HG03439 (cell line): ENCODE results near the gene EXOSC1.
"Not testable (repeated sequence)": the region's sequence is repeated elsewhere in the genome, so short reads cannot be mapped to it uniquely, and the experiment has no call there.

Experiments used
- ATAC-seq: cut with Tn5 transposase; IDR thresholded peaks from one replicate; pipeline ENCODE4 v1.9.1; 2021; ENCODE audit warnings: mild to moderate bottlenecking, moderate library complexity; ENCODE audit not compliant: unreplicated experiment

The EXOSC1 gene

DNA sequence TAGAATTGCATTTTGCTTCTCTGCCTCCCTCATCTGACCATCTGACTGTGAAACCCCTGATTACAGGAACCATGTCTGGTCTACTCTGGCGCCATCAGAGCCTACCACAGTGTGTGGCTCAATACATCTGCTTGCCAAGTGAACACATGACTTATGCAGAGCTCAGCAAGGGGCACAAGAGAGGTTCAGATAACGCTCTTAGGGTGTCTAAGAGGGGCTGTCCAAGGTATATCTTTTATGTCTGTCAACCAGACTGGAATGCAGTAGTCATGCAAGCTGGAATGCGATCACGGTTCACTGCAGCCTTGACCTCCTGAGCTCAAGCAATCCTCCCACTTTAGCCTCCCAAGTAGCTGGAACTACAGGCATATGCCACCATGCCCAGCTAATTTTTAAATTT, 34.4 kb downstream of the EXOSC1 start:
- no peak for ATAC-seq

DNA sequence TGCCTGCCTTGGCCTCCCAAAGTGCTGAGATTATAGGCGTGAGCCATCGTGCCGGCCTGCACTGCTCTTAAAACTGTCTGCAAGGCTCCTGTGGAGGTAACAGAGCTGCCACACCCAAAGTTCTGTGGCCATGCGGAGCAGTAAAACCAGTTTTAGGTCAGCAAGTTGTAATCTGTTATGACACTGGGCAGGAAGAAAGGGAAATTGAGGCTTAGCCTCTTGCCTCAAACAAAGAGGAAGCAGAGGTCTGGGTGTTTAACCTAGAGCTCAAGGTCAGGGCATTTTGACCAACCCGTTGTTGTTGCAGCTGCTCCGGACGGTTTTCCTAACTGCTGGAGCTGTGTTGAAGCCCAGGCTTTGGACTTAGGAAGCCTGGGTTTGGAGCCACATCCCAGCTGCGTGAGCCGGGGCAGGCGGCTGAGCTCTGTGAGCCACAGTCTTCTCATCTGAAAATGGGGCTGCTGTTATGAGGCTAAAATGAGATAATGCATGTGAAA, 37.3 kb downstream of the EXOSC1 start:
- no peak for ATAC-seq

DNA sequence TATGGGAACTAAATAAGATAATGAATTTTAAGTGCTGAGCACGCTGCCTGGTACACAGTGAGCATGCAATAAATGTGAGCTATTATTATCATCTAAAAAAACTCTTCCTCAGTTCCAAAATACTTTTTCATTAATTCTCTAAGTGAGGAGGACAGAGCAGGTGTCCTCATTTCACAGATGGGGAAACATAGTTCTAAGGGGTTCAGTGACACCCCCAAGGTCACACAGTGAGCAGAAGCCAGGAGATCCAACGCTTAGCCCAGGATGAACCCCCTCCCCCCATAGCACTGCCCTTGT, 37.9 kb downstream of the EXOSC1 start:
- ATAC-seq = no peak

DNA sequence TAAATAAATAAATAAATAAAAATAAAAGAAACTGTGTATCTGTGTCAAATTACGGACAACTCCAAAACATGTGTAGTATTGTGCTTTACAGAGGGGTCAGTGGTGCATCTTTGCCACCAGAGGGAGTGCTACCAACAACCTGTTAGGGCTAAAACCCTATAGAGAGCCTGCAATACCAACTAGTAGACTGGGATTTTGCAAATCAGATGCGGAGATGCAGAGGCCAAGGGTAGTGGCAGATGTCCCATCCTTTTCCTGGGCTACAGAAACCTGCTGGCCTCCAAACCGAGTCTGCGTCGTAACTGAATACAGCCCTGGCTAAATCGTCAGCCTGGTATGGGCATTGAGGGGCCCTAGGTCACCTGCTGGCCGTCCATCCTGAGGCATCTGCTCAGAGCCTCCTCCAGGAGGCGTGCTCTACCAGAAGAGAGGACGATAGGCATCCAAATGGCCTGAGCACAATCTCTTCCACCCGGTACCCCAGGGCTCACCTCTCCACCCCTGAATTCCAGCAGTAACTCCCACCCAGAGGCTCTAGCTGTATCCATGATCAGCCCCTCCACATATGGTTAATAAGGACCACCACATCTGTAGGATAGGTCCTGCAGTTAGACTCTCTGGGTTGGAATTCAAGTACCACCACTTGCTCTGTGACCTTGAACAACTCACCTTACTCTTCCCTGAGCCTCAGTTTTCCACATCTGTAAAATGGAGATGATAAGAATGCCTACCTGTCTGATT, 38.4 kb downstream of the EXOSC1 start:
- peak; percentile 84 for ATAC-seq

GRCh38 chr10:97406483-97406882, 39.3 kb downstream of the EXOSC1 start:
- ATAC-seq = not testable (repeated sequence)

- no peak for ATAC-seq
Observed at GRCh38 chr10:97406064-97406463, 39.7 kb downstream of the EXOSC1 start.

GRCh38 chr10:97404044-97404443, 41.8 kb downstream of the EXOSC1 start:
- ATAC-seq = no peak

GRCh38 chr10:97401455-97401919, 44.3 kb downstream of the EXOSC1 start:
- ATAC-seq = no peak

- ATAC-seq = peak; percentile 87
Observed at GRCh38 chr10:97400665-97401454, 44.9 kb downstream of the EXOSC1 start, which contains the start of gene RRP12. TSS of gene RRP12 (minus strand) at chr10:97401340. CDS start at chr10:97401231, 109 bp downstream.

- peak; percentile 51 for ATAC-seq
Observed at GRCh38 chr10:97399843-97400545, 45.8 kb downstream of the EXOSC1 start.

GRCh38 chr10:97396056-97396455, 49.8 kb downstream of the EXOSC1 start:
- no peak for ATAC-seq

DNA sequence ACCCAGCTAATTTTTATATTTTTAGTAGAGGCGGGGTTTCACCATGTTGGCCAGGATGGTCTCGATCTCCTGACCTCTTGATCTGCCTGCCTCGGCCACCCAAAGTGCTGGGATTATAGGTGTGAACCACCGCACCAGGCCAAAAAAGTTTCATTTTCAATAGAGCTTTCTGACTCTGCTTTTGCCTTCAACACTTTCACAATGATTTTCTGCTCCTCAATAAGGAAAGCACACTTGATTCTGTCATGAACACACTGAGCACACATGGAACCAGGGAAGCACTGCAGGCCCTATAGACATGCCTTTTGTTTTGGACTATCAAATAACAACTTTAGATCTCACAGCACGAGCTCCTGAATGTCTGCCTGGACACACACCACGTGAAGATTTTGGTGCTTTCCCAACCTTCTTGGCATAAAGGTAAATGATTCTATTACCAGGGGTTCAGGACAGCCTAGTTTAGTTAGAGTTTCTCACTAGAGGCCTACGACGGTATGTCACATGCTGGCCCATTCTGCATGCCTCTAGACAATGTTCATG, 52.7 kb downstream of the EXOSC1 start:
- no peak for ATAC-seq

- no peak for ATAC-seq
Observed at GRCh38 chr10:97390091-97390490, 55.7 kb downstream of the EXOSC1 start.

DNA sequence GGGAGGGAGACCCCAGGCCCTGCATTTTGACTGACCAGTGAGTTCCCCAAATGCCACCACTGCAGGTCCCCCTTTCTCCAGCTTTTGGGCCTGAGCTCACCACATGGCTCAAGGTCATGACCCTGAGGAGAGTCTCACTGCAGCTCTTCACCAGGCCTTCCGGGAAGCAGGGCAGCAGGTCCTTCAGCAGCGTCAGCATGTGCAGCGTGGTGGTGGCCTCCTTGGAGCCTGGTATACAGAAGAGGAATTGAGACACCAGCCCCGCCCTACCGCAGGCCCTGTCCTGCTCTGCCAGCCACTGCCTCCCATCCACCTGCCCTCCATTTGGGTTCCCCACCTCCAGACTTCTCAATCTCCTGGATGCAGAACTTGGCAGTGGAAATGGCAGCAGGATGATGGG, 57.7 kb downstream of the EXOSC1 start:
- no peak for ATAC-seq
